NCI-H1105 (cell line): Measurements from ENCODE around the gene SPI1.

Source experiments
- DNase-seq: peaks from one replicate; lab custom pipeline; 2025; lab: John Stamatoyannopoulos, UW

Gene SPI1

GRCh38 chr11:47388697-47389576 is 10.6 kb upstream of the SPI1 start:
- DNase-seq = no peak

GRCh38 chr11:47387944-47388696 is 9.8 kb upstream of the SPI1 start:
- DNase-seq = no peak

- DNase-seq = no peak
Measured at GRCh38 chr11:47384498-47384897, 6.2 kb upstream of the SPI1 start.

GRCh38 chr11:47383071-47383470 is 4.7 kb upstream of the SPI1 start:
- DNase-seq = no peak

- DNase-seq = no peak
Measured at GRCh38 chr11:47380078-47380477, 1.7 kb upstream of the SPI1 start.

DNA sequence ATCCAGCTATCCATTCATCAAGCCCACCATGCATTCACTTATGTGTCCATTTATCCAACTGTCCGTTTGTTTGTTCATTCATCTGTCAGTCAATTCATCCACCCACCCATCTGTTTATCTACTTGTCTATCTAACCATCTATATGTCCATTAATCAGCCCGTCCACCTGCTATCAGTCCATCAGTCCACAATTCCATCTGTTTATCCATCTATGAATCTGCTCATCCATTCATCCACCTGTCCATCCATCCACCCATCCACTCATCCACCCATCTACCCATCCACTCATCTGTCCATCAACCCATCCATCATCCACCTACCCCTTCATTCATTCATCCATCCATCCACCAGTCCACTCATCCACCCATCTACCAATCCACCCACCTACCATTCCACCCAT is 970 bp upstream of the SPI1 start:
- no peak for DNase-seq

DNA sequence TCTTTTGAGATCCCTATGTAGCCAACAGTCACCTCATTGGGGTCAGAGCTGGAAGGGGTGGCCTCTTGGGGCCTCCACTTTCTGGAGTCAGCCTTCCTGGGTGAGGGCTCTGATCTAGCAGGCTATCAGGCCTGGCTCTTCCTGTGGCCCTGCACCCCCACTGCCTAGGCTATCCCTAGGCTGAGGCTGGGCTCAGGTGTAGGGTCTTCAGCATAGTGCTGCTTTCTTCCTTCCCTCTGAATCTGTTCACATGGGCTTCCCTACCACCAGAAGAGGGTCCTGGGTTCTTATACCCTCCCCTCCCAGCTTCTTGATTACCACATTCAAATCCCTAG is 456 bp upstream of the SPI1 start:
- DNase-seq = no peak

- no peak for DNase-seq
Measured at GRCh38 chr11:47377571-47378009, 757 bp downstream of the SPI1 start.

DNA sequence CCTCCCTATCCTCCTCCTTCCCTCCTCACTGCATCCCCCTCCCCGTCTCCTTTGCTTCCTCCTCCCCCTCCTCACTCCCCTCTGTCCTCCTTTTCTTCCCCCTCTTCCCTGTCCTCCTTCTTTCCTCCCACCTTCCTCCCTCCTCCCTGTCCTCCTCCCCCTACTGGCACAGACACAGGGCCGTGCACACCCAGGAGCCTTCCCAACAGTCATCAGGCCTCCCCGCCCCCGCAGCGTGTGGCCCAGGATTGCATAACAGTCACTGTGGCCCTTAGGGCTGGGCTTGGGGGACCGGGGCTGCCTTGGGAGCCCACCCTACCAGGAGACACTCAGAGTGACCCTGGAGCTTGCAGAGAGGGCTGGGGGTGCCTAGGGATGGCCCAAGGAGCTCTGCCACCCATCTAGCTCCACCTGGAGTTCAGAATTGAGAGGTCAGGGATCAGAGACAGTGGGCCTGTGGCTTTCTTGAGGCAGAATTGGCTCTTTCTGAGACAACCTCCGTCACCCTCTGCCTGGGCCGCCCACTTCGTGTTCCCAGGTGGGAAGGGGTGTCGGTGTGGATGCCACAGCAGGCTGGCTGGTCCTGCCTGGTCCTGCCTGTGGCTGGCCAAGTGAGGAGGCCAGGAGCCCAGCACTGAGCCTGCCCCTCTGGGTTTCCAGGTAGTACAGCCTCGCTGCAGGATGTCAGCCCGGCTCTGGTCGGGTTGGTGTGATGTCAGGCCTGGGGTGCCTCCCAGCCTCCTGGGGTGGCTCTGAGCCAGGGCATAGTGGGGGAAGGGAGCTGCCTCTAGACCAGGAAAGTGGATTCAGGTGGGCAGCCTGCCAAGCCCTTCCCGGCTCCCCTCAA is 1.6 kb downstream of the SPI1 start:
- no peak for DNase-seq

- DNase-seq = no peak
Measured at GRCh38 chr11:47376107-47376524, 2.2 kb downstream of the SPI1 start.

DNA sequence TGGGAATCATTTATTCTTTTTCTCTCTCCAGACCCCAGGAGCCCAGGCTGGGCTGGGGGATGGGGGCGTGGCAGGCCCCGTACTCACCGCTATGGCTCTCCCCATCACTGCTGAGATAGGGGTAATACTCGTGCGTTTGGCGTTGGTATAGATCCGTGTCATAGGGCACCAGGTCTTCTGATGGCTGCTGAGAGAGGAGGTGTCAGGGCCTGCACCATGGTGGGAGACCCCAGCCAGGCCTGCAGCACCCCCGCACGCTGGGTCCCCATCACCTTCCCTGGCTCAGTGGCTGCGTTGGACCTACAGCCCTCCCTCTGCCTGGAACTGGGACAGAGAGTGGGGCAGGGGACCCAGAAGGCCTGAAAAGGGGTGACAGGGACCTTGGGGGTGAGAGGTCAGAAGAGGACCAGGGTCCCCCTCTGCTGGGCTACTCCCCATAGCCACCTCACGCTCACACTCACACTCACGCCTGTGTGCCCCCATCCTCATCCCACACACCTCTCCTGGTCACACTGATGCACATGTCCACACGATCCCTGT is 2.7 kb downstream of the SPI1 start:
- DNase-seq = no peak

GRCh38 chr11:47375020-47375419 is 3.3 kb downstream of the SPI1 start:
- no peak for DNase-seq

DNA sequence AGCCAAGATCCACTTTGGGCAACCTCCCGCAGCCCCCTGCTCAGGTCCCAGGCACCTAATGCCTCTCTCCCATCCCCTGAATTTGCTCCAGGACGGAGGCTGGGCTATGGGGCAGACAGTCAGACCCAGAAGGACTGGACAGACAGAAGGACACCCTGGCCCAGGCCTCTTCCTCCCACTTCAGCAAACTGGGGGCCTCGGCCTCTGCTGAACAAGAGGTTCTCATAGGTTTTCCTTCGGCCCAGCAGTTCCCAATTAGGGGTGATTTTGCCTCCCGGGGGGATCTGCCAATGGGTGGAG is 3.7 kb downstream of the SPI1 start:
- DNase-seq = no peak

GRCh38 chr11:47373876-47374719 is 4.2 kb downstream of the SPI1 start:
- peak; percentile 69 for DNase-seq

GRCh38 chr11:47372422-47372821 is 5.9 kb downstream of the SPI1 start:
- DNase-seq = no peak

DNA sequence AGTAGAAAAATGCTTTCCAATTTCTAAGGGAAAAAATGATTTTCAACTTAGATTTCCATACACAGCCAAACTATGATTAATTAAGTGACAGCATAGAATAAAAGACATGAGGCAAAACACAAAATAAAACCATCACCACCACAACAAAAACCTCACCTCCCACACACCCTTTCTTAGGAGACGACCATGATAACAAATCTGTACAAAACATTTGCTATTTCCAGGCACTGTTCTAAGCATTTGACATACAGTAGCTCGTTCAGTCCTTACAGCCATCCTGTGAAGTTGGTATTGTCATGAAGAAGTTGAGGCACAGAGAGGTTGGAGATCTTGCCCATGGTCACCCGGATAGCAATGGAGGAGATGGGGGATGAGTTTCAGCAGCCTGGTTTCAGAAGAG is 8.7 kb downstream of the SPI1 start:
- DNase-seq = no peak

DNA sequence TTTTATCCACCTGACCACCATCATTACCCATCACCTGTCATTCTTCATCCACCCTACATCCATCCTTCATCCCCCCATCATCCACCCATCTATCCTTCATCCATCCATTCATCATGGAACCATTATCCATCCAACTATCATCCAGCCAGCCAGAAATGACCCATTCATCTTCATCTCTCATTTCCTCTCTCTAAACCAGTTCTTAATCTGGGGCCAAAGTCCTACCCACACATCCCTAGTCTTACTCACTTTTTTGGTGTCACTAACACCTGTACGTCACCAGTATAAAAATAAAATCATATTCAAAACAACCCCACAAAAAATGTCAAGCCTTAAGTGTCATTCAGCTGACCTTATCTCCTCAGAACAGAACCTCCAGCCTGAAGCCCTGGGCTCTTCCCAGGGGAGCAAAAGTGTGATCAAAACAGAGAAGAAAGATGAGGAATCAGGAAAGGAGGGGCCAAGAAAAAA is 12.3 kb downstream of the SPI1 start:
- DNase-seq = no peak

DNA sequence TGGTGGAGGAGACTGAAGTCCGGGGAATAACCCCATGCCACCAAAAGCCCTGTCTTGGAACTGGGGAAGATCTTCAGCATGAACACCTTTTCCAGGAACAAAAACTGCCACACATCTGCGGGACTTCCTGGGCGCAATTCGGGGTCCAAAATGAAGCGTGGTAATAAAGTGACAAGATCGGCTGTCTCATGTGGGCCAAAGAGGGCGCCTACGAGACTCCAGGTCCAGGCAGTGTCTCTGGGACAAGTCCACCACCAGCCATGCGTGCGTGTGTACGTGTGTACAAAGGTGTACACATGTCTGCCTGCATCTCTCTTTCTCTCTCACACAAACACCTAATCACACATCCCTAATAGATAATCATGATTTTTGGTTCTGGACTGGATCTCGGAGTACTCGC is 16.9 kb downstream of the SPI1 start:
- no peak for DNase-seq

DNA sequence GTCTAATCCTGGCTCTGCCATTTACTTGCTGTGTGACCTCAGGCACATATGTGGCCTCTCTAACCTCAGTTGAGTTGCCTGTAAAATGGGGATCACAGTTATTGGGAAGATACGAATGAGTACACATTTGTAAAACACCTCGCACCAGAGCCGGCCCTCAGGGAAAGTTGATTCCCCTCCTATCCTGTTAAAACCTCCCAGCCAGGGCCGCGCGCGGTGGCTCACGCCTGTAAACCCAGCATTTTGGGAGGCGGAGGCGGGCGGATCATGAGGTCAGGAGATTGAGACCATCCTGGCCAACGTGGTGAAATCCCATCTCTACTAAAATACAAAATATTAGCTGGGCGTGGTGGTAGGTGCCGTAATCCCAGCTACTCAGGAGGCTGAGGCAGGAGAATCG is 18.0 kb downstream of the SPI1 start:
- DNase-seq = no peak

DNA sequence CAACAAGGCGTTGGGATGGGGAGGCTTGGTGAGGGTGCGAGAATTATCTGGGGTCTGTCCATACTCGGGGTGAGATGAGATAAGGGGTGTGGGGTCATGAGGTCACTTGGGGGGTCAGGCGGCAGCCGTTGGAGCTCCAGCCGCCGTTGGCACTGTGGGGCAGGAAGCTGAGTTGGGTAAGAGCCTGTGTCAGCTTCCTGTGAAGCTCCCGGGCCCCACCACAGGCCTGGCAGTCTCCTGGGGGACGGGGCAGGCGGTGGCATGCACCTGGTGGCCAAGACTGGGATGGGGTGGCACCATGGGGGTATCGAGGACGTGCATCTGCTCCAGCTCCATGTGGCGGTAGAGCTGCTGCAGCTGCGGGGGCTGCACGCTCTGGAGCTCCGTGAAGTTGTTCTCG is 18.8 kb downstream of the SPI1 start:
- no peak for DNase-seq

- DNase-seq = no peak
Measured at GRCh38 chr11:47359162-47359561, 19.2 kb downstream of the SPI1 start.

- no peak for DNase-seq
Measured at GRCh38 chr11:47358731-47359051, 19.7 kb downstream of the SPI1 start.
